Mesenchymal stem cell (in vitro differentiated cells and primary cell): ENCODE measurements around the gene FARP1.

Experiments used
- DNase-seq: peaks from one replicate; pipeline ENCODE4 v3.0.0-alpha.2; 2013
- H2AFZ ChIP-seq: one replicate; pipeline ENCODE4 v1.6.1; 2013; ENCODE audit warnings: low read depth, mild to moderate bottlenecking, control low read depth, inconsistent platforms, low read length, moderate library complexity
- H2AK5ac ChIP-seq: 2 replicates; pipeline ENCODE4 v1.6.1; 2013; ENCODE audit warnings: low read length, moderate library complexity, mild to moderate bottlenecking, inconsistent platforms; ENCODE audit not compliant: severe bottlenecking
- H2BK120ac ChIP-seq: one replicate; pipeline ENCODE4 v1.6.1; 2013; ENCODE audit warnings: low read depth, mild to moderate bottlenecking, inconsistent platforms, low read length, moderate library complexity
- H2BK12ac ChIP-seq, 2 experiments: one replicate each; pipeline ENCODE4 v1.6.1; 2013; ENCODE audit warnings: inconsistent platforms in 2 of 2, low read length in 2 of 2, mild to moderate bottlenecking in 2 of 2, moderate library complexity in 2 of 2, control low read depth in 1 of 2
- H2BK15ac ChIP-seq: one replicate; pipeline ENCODE4 v1.6.1; 2013; ENCODE audit warnings: mild to moderate bottlenecking, low read depth, inconsistent platforms; ENCODE audit not compliant: poor library complexity, severe bottlenecking
- H2BK5ac ChIP-seq: 2 replicates; pipeline ENCODE4 v1.6.1; 2013; ENCODE audit warnings: low read depth, mild to moderate bottlenecking, low read length, control low read depth, inconsistent platforms; ENCODE audit not compliant: poor library complexity, severe bottlenecking
- H3K14ac ChIP-seq, 2 experiments: one replicate each; pipeline ENCODE4 v1.6.1; 2013; ENCODE audit warnings: inconsistent platforms in 2 of 2, low read length in 2 of 2, control low read depth in 1 of 2, mild to moderate bottlenecking in 1 of 2, moderate library complexity in 1 of 2
- H3K18ac ChIP-seq, 2 experiments: one replicate each; pipeline ENCODE4 v1.6.1; 2013; ENCODE audit warnings: inconsistent platforms in 2 of 2, low read length in 2 of 2, control low read depth in 1 of 2, low read depth in 1 of 2, mild to moderate bottlenecking in 1 of 2
- H3K23ac ChIP-seq, 2 experiments: one replicate each; pipeline ENCODE4 v1.6.1; 2013; ENCODE audit warnings: inconsistent platforms in 2 of 2, low read length in 2 of 2, mild to moderate bottlenecking in 2 of 2, moderate library complexity in 2 of 2, control low read depth in 1 of 2
- H3K27ac ChIP-seq: 2 replicates; pipeline ENCODE4 v1.5.1; 2013; ENCODE audit warnings: mild to moderate bottlenecking, moderate library complexity, low read length, control low read depth, inconsistent platforms; ENCODE audit not compliant: poor library complexity, severe bottlenecking
- H3K27me3 ChIP-seq, 2 experiments: 2 replicates each; pipeline versions ENCODE4 v1.6.1 to v1.7.0; 2013; ENCODE audit warnings: low read length in 2 of 2, mild to moderate bottlenecking in 2 of 2, moderate library complexity in 2 of 2, control low read depth in 1 of 2, inconsistent platforms in 1 of 2; ENCODE audit not compliant: control insufficient read depth in 1 of 2, insufficient read depth in 1 of 2
- H3K36me3 ChIP-seq, 2 experiments: 2 replicates each; pipeline versions ENCODE4 v1.6.1 to v1.7.0; 2013; ENCODE audit warnings: low read length in 2 of 2, control low read depth in 1 of 2, inconsistent platforms in 1 of 2, low read depth in 1 of 2, mild to moderate bottlenecking in 1 of 2; ENCODE audit not compliant: insufficient read depth in 2 of 2, control insufficient read depth in 1 of 2
- H3K4ac ChIP-seq, 2 experiments: one replicate each; pipeline ENCODE4 v1.6.1; 2013; ENCODE audit warnings: inconsistent platforms in 2 of 2, low read length in 2 of 2, mild to moderate bottlenecking in 2 of 2, moderate library complexity in 2 of 2, control low read depth in 1 of 2, low read depth in 1 of 2
- H3K4me1 ChIP-seq: 2 replicates; pipeline ENCODE4 v1.6.1; 2013; ENCODE audit warnings: low read depth, low read length, control low read depth; ENCODE audit not compliant: control insufficient read depth, insufficient read depth
- H3K4me2 ChIP-seq: 2 replicates; pipeline ENCODE4 v1.6.1; 2013; ENCODE audit warnings: low read length, mild to moderate bottlenecking, inconsistent platforms; ENCODE audit not compliant: poor library complexity, severe bottlenecking
- H3K4me3 ChIP-seq, 2 experiments: 2 replicates each; pipeline versions ENCODE4 v1.5.1 to v1.7.0; 2013; ENCODE audit warnings: low read length in 2 of 2, mild to moderate bottlenecking in 2 of 2, control low read depth in 1 of 2, low read depth in 1 of 2; ENCODE audit not compliant: insufficient read depth in 1 of 2
- H3K79me1 ChIP-seq: replicated peaks from 2 replicates; pipeline ENCODE4 v1.6.1; 2013; ENCODE audit warnings: mild to moderate bottlenecking, control low read depth, low read length, inconsistent platforms; ENCODE audit not compliant: poor library complexity, severe bottlenecking
- H3K9ac ChIP-seq: 2 replicates; pipeline ENCODE4 v1.7.0; 2013; ENCODE audit warnings: mild to moderate bottlenecking, low read length, moderate library complexity
- H3K9me3 ChIP-seq: 2 replicates; pipeline ENCODE4 v1.7.0; 2013; ENCODE audit warnings: mild to moderate bottlenecking, low read length; ENCODE audit not compliant: control insufficient read depth
- H4K8ac ChIP-seq: one replicate; pipeline ENCODE4 v1.6.1; 2013; ENCODE audit warnings: inconsistent platforms, mild to moderate bottlenecking, low read length, moderate library complexity
- H4K91ac ChIP-seq: one replicate; pipeline ENCODE4 v1.6.1; 2013; ENCODE audit warnings: mild to moderate bottlenecking, low read length, inconsistent platforms
- WGBS: methylation state at CpG from one replicate; pipeline ENCODE4 v1.1.7; 2013; ENCODE audit warnings: mixed read lengths; 5-methylcytosine and 5-hydroxymethylcytosine counted together

FARP1 gene

GRCh38 chr13:98416408-98416807, 273.5 kb downstream of the FARP1 start:
- Histone ChIP-seq H2BK5ac (no peak overlapping the region), H3K4me2 (no peak overlapping the region), H4K8ac (no peak overlapping the region), H2BK120ac (no peak overlapping the region), H3K18ac (no peak overlapping the region), H3K9me3 (no peaks in the 10 kb centered on the region), H2AK5ac (no peak overlapping the region), H3K4me3 (no peak overlapping the region), H3K9ac (no peak overlapping the region), H3K27ac (no peak overlapping the region), H3K4me1 (no peaks in the 10 kb centered on the region), H4K91ac (no peak overlapping the region), H3K79me1 (peaks cover 32% of the 10 kb centered on the region), H3K14ac (no peak overlapping the region), H3K4ac (no peak overlapping the region), H3K27me3 (no peaks in the 10 kb centered on the region), H2BK15ac (no peak overlapping the region), H2BK12ac (no peak overlapping the region), H3K23ac (no peak overlapping the region), H3K36me3 (peaks cover 66 to 69% of the 10 kb centered on the region in 2 experiments), H2AFZ (no peak overlapping the region)
- WGBS = 97% methylated on average over 4 of the region's 4 CpGs
- DNase-seq = no peak

GRCh38 chr13:98419786-98420553, 277.1 kb downstream of the FARP1 start:
- Histone ChIP-seq H3K18ac (no peak overlapping the region), H3K9me3 (no peaks in the 10 kb centered on the region), H3K79me1 (peaks cover 33% of the 10 kb centered on the region), H4K8ac (no peak overlapping the region), H3K4me2 (no peak overlapping the region), H3K4me1 (no peaks in the 10 kb centered on the region), H2BK5ac (no peak overlapping the region), H2AFZ (no peak overlapping the region), H3K27me3 (no peaks in the 10 kb centered on the region), H3K27ac (no peak overlapping the region), H2BK12ac (no peak overlapping the region), H3K9ac (no peak overlapping the region), H3K4me3 (no peak overlapping the region), H3K4ac (no peak overlapping the region), H2BK120ac (no peak overlapping the region), H3K36me3 (peaks cover 60 to 65% of the 10 kb centered on the region in 2 experiments), H3K23ac (no peak overlapping the region), H2AK5ac (no peak overlapping the region), H3K14ac (peak overlapping the region in 1 of 2 experiments; percentile 13), H2BK15ac (no peak overlapping the region), H4K91ac (no peak overlapping the region)
- WGBS = 97% methylated on average over 14 of the region's 14 CpGs
- no peak for DNase-seq

- no peak overlapping the region for H3K4ac ChIP-seq
- H2BK15ac ChIP-seq = no peak overlapping the region
- no peak overlapping the region for H4K8ac ChIP-seq
- H2BK120ac ChIP-seq = no peak overlapping the region
- H3K4me1 ChIP-seq = no peaks in the 10 kb centered on the region
- H3K27me3 ChIP-seq = no peaks in the 10 kb centered on the region
- H2BK5ac ChIP-seq = no peak overlapping the region
- H3K18ac ChIP-seq = no peak overlapping the region
- no peaks in the 10 kb centered on the region for H3K9me3 ChIP-seq
- H4K91ac ChIP-seq = no peak overlapping the region
- H2AK5ac ChIP-seq = no peak overlapping the region
- peaks cover 28% of the 10 kb centered on the region for H3K79me1 ChIP-seq
- no peak overlapping the region for H3K14ac ChIP-seq
- peaks cover 56 to 58% of the 10 kb centered on the region in 2 experiments for H3K36me3 ChIP-seq
- no peak overlapping the region for H3K4me3 ChIP-seq
- H2BK12ac ChIP-seq = no peak overlapping the region
- no peak for DNase-seq
- H2AFZ ChIP-seq = no peak overlapping the region
- H3K27ac ChIP-seq = no peak overlapping the region
- 94% methylated on average over 5 of the region's 6 CpGs for WGBS
- no peak overlapping the region for H3K9ac ChIP-seq
- no peak overlapping the region for H3K4me2 ChIP-seq
- H3K23ac ChIP-seq = no peak overlapping the region
Measured at GRCh38 chr13:98420554-98421175, 277.8 kb downstream of the FARP1 start.

- Histone ChIP-seq H3K23ac (no peak overlapping the region), H3K4ac (no peak overlapping the region), H3K4me2 (no peak overlapping the region), H3K9me3 (no peaks in the 10 kb centered on the region), H2BK5ac (no peak overlapping the region), H3K79me1 (peaks cover 26% of the 10 kb centered on the region), H3K9ac (no peak overlapping the region), H3K27ac (no peak overlapping the region), H3K18ac (no peak overlapping the region), H3K4me3 (no peak overlapping the region), H4K8ac (no peak overlapping the region), H3K14ac (no peak overlapping the region), H3K36me3 (peaks cover 56 to 58% of the 10 kb centered on the region in 2 experiments), H2AK5ac (no peak overlapping the region), H2BK15ac (no peak overlapping the region), H4K91ac (no peak overlapping the region), H3K4me1 (no peaks in the 10 kb centered on the region), H3K27me3 (no peaks in the 10 kb centered on the region), H2BK12ac (no peak overlapping the region), H2BK120ac (no peak overlapping the region), H2AFZ (no peak overlapping the region)
- 97% methylated on average over 9 of the region's 9 CpGs for WGBS
- no peak for DNase-seq
Measured at GRCh38 chr13:98422046-98422445, 279.2 kb downstream of the FARP1 start.
